K562 (cell line): ENCODE data around the gene ZMIZ1. TPM values are rescaled to one million over a fixed set of nuclear protein-coding genes. Genes with fewer than 3 reads are reported as not detected.
A peak's percentile ranks its signal among the peaks of the same experiment; 100 is the strongest.

Experiments used
- BCOR ChIP-seq: fragments of 450-650 bp; IDR thresholded peaks from 2 replicates; pipeline ENCODE4 v1.6.1; 2016
- E2F3 ChIP-seq: fragments of 250-450 bp; sonication (Bioruptor Pico); IDR thresholded peaks from 2 replicates; pipeline ENCODE4 v1.4.0; 2020; ENCODE audit warnings: mild to moderate bottlenecking
- FOSL1 ChIP-seq: fragments of 200-800 bp; sonication (Bioruptor generic); conservative IDR thresholded peaks from 2 replicates; pipeline ENCODE4 v1.6.1; 2016; ENCODE audit warnings: missing genetic modification characterization, missing compliant biosample characterization
- LCOR ChIP-seq: sonication (generic); formaldehyde crosslinking; IDR thresholded peaks from 2 replicates; pipeline ENCODE4 v1.8.0; 2022; ENCODE audit warnings: mild to moderate bottlenecking, missing genetic modification reagents
- LEF1 ChIP-seq: fragments of 450-650 bp; IDR thresholded peaks from 2 replicates; pipeline ENCODE4 v1.6.1; 2016; ENCODE audit warnings: mild to moderate bottlenecking
- MECOM ChIP-seq: fragments of 250-450 bp; sonication (Bioruptor Pico); IDR thresholded peaks from 2 replicates; pipeline ENCODE4 v1.8.0; 2022; ENCODE audit warnings: inconsistent platforms
- MTA1 ChIP-seq: fragments of 450-650 bp; IDR thresholded peaks from 2 replicates; pipeline ENCODE4 v1.6.1; 2017; ENCODE audit warnings: borderline replicate concordance
- MYNN ChIP-seq, 2 experiments: sonication (generic); formaldehyde crosslinking in 1 of 2; IDR thresholded peaks; 2 replicates each; pipeline versions ENCODE4 v1.5.0 to v1.6.1; 2016 to 2020; ENCODE audit warnings: antibody characterized with exemption in 1 of 2, missing genetic modification reagents in 1 of 2
- RNF2 ChIP-seq: sonication (generic); IDR thresholded peaks from 2 replicates; pipeline ENCODE4 v1.6.1; 2016
- TOE1 ChIP-seq, 2 experiments: fragments of 450-650 bp in 1 of 2; sonication (generic) in 1 of 2; formaldehyde crosslinking in 1 of 2; IDR thresholded peaks; 2 replicates each; pipeline versions ENCODE4 v1.7.1 to v1.8.0; 2016 to 2022; ENCODE audit warnings: borderline replicate concordance in 2 of 2, mild to moderate bottlenecking in 2 of 2, antibody characterized with exemption in 1 of 2, inconsistent platforms in 1 of 2, low read depth in 1 of 2, missing genetic modification reagents in 1 of 2, moderate library complexity in 1 of 2
- ZNF589 ChIP-seq: fragments of 200-800 bp; sonication (Bioruptor generic); IDR thresholded peaks from 2 replicates; pipeline ENCODE4 v1.6.1; 2016; ENCODE audit warnings: low read depth, missing genetic modification characterization, missing compliant biosample characterization
- polyA plus RNA-seq, 8 experiments: library from polyadenylated mRNA; depleted of rRNA in 4 of 8; stranded (reverse) in 5 of 8; unstranded in 3 of 8; fragments of >200 nt; fragmentation: Nextera tagmentation in 2 of 8; fragmentation: Illumina TruSeq in 1 of 8; extraction: Ambion mirVana in 2 of 8; extraction: Trizol in 1 of 8; gene quantifications; 2 replicates each; pipeline versions ENCODE4 v1.2.1 to v1.2.3, GENCODE V29; 2011 to 2014; ENCODE audit warnings: inconsistent platforms in 1 of 8, missing spikeins in 1 of 8
- total RNA-seq, 7 experiments: library from RNA; depleted of rRNA in 6 of 7; stranded (reverse); fragments of >200 nt in 6 of 7; fragmentation: Illumina TruSeq in 2 of 7; extraction: Trizol in 2 of 7; gene quantifications; 2 replicates each; pipeline versions ENCODE4 v1.2.1 to v1.2.3, GENCODE V29; 2011 to 2021; ENCODE audit warnings: low replicate concordance in 1 of 7
- TF ChIP-seq, protein P1 (sequence below), 2 experiments: fragments of 450-650 bp; formaldehyde crosslinking in 1 of 2; IDR thresholded peaks; 2 replicates each; pipeline versions ENCODE4 v1.4.0 to v1.6.1; 2014 to 2020; ENCODE audit warnings: mild to moderate bottlenecking in 2 of 2, borderline replicate concordance in 1 of 2, low read depth in 1 of 2
- TF ChIP-seq, protein P2 (sequence below): fragments of 200-800 bp; sonication (Bioruptor generic); IDR thresholded peaks from 2 replicates; pipeline ENCODE4 v1.6.1; 2017; ENCODE audit warnings: missing genetic modification characterization, missing compliant biosample characterization
- TF ChIP-seq, protein P3 (sequence below), 3 experiments: IDR thresholded peaks in 2 of 3; conservative IDR thresholded peaks in 1 of 3; 2 replicates each; pipeline ENCODE4 v1.5.1; 2011 to 2012; ENCODE audit warnings: low read length in 3 of 3, mild to moderate bottlenecking in 3 of 3, control low read depth in 2 of 3, improper control_type of control experiment in 1 of 3, inconsistent platforms in 1 of 3, low read depth in 1 of 3, mixed read lengths in 1 of 3, moderate library complexity in 1 of 3; ENCODE audit not compliant: insufficient read depth in 2 of 3

ZMIZ1 gene
- total and polyA plus RNA-seq, 9 of the 15 experiments (the other 6 are each of a cell fraction or from before 2014, with no cell fraction given) = 1.0 to 37.3 (median 4.3) TPM

DNA sequence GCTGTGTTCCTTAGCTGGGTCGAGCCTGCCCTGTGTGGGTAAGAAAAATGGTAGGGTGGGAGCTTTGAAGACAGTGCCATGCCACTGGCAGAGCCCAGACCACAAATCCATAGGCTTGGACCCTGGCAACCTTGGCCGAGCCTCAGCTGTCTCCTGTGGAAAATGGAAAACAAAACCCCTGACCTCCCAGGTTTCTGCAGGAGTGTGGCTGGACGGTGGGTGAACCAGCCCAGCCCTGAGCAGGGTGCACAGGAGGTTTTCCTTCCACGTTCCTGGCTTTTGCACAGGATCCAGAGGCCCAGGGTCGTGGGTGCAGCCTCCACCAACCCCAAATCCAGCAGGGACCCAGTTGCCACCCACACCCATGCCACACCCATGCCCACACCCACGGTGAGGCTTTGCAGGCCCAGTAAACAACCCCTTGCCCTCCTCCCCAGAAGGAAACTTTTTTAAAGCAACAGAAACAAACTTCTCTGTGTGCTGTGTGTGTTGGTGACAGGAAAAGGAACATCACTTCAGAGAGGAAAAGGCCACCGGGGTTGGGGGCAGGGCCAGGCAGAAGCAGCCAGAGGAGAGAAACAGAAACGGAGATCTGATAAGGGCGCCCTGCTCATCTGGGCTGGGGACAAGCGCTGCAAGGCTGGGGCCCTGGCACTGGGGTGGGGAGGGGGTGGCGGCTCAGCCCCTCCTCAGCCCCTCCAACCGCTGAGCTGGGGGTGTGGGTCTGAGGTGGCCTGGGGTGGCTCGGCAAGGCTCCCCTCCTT lies 20.7 kb upstream of the ZMIZ1 start (continued):
- TF ChIP-seq ZNF589 (CRISPR knock-in tag) (peak; percentile 62; the same call in 1 of the 2 replicates), TOE1 (IDR thresholded peaks at IDR 0.05; ENCODE audit: borderline replicate concordance) (peak; percentile 53; the same call in 1 of the 2 replicates), TOE1 (CRISPR knock-in tag; IDR thresholded peaks at IDR 0.05; ENCODE audit: borderline replicate concordance, low read depth) (no peak), MECOM (0 out of 2 replicates have a peak, but pooled peaks have one; percentile 2), LEF1 (peak; percentile 96), LCOR (CRISPR knock-in tag) (no peak), E2F3 (CRISPR knock-in tag) (peak; percentile 60; the same call in 1 of the 2 replicates), RNF2 (peak; percentile 91; the same call in 1 of the 2 replicates), FOSL1 (tag) (0 out of 2 replicates have a peak, but pooled peaks have one; percentile 37), MYNN (IDR thresholded peaks at IDR 0.05) (peak; percentile 82), MYNN (CRISPR knock-in tag; IDR thresholded peaks at IDR 0.05) (no peak), MTA1 (peak; percentile 45), BCOR (0 out of 2 replicates have a peak, but pooled peaks have one; percentile 6)
- TF ChIP-seq, protein P1, sequence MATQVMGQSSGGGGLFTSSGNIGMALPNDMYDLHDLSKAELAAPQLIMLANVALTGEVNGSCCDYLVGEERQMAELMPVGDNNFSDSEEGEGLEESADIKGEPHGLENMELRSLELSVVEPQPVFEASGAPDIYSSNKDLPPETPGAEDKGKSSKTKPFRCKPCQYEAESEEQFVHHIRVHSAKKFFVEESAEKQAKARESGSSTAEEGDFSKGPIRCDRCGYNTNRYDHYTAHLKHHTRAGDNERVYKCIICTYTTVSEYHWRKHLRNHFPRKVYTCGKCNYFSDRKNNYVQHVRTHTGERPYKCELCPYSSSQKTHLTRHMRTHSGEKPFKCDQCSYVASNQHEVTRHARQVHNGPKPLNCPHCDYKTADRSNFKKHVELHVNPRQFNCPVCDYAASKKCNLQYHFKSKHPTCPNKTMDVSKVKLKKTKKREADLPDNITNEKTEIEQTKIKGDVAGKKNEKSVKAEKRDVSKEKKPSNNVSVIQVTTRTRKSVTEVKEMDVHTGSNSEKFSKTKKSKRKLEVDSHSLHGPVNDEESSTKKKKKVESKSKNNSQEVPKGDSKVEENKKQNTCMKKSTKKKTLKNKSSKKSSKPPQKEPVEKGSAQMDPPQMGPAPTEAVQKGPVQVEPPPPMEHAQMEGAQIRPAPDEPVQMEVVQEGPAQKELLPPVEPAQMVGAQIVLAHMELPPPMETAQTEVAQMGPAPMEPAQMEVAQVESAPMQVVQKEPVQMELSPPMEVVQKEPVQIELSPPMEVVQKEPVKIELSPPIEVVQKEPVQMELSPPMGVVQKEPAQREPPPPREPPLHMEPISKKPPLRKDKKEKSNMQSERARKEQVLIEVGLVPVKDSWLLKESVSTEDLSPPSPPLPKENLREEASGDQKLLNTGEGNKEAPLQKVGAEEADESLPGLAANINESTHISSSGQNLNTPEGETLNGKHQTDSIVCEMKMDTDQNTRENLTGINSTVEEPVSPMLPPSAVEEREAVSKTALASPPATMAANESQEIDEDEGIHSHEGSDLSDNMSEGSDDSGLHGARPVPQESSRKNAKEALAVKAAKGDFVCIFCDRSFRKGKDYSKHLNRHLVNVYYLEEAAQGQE (IDR thresholded peaks at IDR 0.05; ENCODE audit: borderline replicate concordance) = peak; percentile 23; the same call in 1 of the 2 replicates
- TF ChIP-seq, protein P1 (CRISPR knock-in tag; IDR thresholded peaks at IDR 0.05; ENCODE audit: low read depth) = no peak
- TF ChIP-seq, protein P2, sequence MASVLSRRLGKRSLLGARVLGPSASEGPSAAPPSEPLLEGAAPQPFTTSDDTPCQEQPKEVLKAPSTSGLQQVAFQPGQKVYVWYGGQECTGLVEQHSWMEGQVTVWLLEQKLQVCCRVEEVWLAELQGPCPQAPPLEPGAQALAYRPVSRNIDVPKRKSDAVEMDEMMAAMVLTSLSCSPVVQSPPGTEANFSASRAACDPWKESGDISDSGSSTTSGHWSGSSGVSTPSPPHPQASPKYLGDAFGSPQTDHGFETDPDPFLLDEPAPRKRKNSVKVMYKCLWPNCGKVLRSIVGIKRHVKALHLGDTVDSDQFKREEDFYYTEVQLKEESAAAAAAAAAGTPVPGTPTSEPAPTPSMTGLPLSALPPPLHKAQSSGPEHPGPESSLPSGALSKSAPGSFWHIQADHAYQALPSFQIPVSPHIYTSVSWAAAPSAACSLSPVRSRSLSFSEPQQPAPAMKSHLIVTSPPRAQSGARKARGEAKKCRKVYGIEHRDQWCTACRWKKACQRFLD (CRISPR knock-in tag) = peak; percentile 68
- TF ChIP-seq, protein P3, sequence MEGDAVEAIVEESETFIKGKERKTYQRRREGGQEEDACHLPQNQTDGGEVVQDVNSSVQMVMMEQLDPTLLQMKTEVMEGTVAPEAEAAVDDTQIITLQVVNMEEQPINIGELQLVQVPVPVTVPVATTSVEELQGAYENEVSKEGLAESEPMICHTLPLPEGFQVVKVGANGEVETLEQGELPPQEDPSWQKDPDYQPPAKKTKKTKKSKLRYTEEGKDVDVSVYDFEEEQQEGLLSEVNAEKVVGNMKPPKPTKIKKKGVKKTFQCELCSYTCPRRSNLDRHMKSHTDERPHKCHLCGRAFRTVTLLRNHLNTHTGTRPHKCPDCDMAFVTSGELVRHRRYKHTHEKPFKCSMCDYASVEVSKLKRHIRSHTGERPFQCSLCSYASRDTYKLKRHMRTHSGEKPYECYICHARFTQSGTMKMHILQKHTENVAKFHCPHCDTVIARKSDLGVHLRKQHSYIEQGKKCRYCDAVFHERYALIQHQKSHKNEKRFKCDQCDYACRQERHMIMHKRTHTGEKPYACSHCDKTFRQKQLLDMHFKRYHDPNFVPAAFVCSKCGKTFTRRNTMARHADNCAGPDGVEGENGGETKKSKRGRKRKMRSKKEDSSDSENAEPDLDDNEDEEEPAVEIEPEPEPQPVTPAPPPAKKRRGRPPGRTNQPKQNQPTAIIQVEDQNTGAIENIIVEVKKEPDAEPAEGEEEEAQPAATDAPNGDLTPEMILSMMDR (IDR thresholded peaks at IDR 0.05 in 2 of 3, conservative IDR thresholded peaks at IDR 0.05 in 1 of 3; ENCODE audit: insufficient read depth in 2 of 3, low read depth in 1 of 3, low read length in 3 of 3) = no peak
